NCI-H1417 treated with DMSO at 0.1 percent for 48 hours (cell line): Measurements from ENCODE around the gene RAB2B.

Source experiments
- DNase-seq: peaks from one replicate; lab custom pipeline; 2025; lab: John Stamatoyannopoulos, UW

RAB2B gene

DNA sequence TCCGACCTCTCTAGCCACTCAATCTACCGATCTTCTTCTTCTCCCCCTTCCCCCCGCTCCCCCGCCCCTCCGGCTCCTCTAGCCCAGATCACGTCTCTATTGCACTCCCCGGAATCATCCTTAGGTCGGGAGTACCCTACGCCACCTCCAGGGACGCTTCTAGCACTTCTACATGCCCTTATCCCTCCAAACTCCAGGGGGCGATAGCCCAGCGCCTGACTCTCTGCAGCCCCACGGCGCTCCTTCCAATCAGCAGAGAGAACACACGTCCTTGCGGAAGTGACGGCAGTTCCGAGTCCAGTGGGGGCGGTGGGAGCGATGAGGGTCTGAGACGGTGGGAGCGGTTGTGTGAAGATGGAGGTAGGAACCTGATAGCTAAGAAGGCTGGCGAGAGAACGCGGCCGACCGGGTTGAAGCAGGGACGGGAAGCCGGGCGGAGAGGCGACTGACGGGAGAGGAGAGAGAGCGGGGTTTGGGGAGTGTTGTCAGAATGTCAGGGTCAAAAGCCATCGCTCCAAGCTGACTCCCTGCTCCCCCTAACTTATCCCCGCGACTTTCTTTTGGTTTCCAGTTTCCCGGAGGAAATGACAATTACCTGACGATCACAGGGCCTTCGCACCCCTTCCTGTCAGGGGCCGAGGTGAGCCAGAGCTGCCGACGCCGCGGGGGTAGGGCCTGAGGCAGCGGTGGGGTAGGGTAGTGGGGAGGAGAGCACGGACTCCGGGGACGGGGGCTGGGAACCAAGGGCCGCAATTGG is at the start of gene RAB2B, which contains the start of gene TOX4:
RAB2B (minus strand) TSS at position 35 of the 757 bp plus-strand sequence. CDS start 87 bp downstream, outside the sequence.
TOX4 (plus strand) TSS at position 271 of the 757 bp plus-strand sequence; CDS start at position 355, 84 bp downstream.
- DNase-seq, result peak; percentile 97

DNA sequence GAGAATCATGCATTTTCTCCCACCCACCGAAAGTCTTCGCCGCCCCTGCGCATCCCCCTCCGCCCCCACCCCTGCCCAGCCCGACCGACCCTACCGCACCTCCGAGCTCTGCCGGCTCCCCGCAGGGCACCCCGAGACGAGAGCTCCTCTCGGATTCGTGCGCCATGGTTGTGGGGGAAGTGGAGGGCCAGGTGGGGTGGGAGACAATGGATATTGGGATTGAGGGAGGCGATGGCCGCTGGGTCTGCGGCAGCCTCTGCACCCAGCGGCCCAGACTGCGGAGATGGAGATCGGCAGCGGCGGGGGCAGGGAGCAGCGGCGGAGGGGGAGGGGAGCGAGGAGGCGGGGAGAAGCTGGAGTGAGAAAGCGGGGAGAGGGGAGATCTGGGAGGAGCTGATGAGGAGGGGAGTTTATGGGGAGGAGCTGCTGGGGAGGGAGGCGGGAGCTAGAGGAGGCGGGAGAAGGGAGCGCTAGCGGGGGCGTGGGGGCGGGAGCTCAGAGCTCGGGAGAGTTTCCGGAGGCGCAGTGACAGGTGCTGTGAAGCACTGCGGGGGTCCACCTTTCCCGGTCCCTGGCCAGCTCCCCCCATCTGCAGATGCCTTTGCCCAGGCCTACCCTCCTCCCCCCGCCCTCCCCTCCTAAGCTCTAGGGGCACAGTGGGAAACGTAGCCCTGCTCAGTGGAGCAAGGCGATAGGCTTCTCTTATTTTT is 49.4 kb upstream of the RAB2B start, which contains the start of gene SALL2:
SALL2 (minus strand) TSS at position 385 of the 710 bp plus-strand sequence; CDS start at position 166, 219 bp downstream.
- peak; percentile 87 for DNase-seq

GRCh38 chr14:21525571-21525961 is 48.8 kb upstream of the RAB2B start:
- DNase-seq, result no peak

DNA sequence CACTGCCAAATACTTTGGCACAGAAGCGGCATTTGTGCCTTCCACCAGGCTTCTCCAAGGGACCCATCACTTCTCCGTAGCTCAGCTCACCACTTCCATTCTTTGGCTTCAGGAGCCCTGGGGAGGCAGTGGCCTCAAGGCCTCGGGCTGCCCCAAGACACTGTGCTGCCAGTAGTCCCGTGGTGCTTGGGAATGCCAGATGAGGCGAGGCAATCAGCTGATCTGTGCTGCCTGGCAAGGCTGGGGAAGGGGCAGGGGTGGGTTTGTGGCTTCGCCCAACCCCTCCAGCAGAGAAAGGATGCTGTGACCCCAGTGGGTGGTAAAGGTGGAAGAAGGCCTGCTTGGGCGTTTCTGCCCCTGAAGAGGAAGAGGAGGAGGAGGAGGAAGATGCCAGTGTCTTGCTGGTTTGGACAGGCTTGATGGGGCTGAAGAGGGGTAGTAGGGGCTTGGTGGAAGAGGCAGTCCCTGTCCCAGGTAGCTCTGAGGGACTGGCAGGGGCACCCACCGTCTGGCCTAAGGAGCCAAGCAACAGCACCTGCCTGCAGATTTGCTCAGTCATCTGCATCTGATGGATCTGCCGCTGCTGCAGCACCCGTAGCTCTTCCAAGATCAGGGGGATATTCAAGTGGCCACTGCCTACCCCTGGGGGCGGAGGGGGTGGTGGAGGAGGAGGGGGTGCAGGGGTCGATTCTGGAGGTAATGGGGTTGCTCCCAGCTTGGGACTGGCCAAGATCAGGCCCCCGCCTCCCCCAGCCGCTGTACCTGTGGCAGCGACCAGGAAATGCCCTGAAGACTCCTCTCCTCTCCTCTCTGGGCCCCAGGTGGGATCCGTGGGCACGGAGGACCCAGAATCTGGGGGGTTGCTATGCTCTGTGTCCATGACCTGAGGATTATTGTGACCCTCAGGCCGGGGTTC is 48.1 kb upstream of the RAB2B start:
- no peak for DNase-seq

DNA sequence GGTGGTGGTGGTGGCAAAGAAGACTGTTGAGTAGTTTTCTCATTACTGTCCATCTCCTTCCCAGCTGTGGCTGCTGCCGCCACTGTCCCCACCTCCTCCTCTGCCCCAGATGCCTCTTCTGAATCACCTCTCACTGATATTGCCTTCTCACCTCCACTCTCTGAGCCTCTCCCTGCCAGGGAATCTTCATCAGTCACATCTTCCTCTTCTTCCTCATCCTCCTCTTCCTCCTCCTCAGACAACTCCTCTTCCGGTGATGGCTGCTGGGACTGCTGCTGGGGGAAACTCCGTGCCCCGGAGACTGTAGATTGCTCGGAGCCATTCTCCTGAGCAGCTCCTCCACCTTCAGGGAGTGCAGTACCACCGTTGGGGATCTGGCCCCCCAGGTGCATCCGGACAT is 46.4 kb upstream of the RAB2B start:
- no peak for DNase-seq

- no peak for DNase-seq
Observed at GRCh38 chr14:21521501-21521900, 44.7 kb upstream of the RAB2B start.

DNA sequence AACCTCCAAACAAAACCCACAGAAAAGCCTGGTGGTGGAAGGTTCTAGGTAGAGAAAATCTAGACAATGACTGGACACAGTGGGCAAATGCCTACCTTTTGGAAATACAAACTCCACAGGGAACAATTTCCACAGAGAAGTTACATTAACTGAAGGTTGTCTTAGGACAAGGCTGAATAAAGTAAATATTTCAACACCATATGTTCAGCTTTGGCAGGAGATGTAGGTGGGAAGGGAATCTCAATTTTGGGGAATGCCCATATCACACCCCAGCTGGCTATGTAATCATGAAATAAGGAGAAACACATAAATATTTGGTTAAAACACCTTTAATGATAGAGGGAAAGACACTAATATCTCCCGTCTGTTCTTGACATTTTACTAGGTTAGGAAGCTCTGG is 44.0 kb upstream of the RAB2B start:
- DNase-seq, result no peak

DNA sequence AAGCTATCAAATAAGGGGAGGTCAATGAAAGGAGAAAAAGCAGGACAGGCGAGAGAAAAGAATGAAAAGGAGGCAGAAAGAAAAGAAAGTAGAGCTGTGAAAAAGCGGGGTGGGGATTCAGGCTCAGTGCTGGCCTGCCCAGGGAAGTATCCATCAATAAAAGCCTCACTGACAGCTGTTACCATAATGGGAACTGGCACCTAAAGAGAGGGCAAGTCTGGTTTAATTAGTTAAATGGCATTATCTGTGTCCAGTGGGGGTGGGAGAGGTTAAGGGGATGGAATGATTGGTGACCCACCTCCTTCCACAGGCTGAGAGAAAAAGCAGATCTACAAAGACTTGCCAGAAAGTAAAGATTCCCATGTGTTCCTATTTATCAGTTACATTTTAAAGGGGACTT is 42.0 kb upstream of the RAB2B start:
- DNase-seq, result no peak

GRCh38 chr14:21514341-21514740 is 37.6 kb upstream of the RAB2B start:
- DNase-seq, result no peak

DNA sequence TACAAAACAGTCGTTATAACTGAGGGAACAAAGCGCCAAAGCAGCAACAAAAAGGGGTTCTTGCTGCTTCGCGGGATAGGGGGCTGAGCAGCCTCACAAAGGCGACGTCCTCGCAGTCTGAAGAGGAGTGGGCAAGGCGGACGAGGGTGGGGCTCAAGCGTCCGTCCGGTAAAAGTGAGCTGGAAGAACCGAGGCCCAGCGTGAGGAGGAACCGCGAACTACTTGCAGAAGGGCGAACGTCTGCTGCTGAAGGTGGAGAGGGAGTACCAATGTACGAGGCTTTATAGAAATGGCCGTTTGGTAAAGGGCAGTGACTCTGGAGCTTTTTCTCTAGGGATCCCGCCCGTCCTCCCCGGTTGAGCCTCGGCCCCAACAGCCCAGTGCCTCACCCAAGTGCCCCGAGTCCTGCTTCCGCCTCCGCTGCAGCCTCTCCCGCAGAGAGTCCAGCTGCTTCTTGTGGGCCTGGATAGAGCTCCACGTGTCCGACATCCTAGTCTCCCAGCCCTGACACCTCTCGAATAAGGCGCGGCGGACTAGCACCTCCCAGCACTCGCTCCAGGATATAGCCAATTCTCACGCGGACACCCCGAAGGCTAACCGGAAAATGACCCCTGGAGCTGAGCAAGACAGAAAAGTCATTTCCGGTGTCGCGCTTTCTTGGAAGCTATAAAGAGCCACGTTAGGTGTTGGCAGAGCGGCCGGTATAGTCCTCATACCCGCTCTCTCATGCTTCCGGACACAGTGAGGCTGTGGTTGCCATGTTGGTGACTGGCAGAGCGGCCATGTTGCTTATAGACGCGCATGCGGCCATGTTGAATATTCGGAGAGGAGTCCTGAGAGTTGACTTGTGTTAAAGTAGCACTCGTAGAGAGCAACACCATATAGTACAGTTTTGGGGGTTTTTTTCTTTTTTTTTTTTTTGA is 34.2 kb upstream of the RAB2B start, which contains the start of gene METTL3:
METTL3 (minus strand) TSS at position 606 of the 923 bp plus-strand sequence; CDS start at position 489, 117 bp downstream.
- peak; percentile 97 for DNase-seq

GRCh38 chr14:21509432-21510143 is 32.8 kb upstream of the RAB2B start:
- no peak for DNase-seq

GRCh38 chr14:21506557-21506956 is 29.8 kb upstream of the RAB2B start:
- DNase-seq, result no peak

DNA sequence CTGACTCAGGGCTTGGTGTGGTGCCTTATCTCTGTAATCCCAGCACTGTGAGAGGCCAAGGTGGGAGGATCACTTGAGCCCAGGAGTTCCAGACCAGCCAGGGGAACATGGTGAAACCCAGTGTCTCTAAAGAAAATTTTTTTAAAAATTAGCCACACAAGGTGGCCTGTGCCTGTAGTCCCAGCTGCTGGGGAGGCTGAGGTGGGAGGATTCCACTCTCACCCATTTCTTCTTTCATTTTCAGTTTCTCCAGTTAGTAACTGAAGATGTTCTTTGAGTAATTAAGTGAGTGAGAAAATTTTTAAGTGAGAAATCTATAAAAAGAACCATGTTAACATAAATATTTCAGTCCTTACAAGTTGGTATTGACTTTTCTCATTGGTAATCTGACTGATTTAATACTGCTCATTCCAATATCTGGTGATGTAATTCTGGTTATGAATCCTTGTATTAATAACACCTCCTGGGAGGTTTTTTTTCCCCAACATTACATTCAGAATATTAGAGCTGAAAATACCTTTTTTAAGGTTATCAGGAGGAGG is 28.3 kb upstream of the RAB2B start:
- no peak for DNase-seq

GRCh38 chr14:21503376-21503775 is 26.6 kb upstream of the RAB2B start:
- no peak for DNase-seq

DNA sequence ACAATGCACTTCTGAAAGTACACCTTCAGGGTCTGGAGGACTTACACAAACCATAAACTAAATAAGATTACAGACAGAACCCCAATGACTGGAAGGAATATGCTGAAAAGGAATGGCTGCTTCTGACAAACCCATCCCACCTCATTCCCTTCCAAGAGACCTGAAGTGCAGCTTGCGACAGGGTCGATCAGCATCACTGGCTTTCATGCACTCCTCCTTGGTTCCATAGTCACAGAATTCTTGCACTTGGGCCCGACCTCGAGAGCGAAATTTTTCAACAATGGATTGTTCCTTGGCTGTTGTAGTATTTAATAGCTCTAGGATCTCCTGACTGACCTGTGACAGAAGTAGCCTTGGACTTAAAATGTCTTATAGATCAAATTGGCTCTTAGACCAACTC is 24.8 kb upstream of the RAB2B start:
- no peak for DNase-seq

GRCh38 chr14:21498540-21499526 is 22.1 kb upstream of the RAB2B start:
- peak; percentile 30 for DNase-seq

DNA sequence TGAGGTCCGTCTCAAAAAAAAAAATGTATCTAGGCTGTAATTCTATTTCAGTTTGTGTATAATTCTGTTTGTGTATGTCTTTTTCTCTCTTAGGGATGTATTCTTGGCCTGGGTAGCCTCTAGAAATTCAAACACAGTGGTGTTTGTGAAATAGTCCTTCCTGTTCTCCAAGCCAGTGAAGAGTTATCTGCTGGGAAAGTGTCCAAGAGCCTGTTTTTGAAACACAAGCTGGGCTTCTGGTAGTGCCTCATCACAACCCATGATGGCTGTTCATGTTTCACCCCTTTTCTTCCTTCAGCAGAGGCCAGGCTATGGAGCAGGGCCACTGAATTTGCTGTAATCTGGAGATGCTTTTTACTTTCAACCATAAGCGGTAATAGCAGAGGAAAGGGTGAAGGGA is 19.7 kb upstream of the RAB2B start:
- no peak for DNase-seq

- DNase-seq, result no peak
Observed at GRCh38 chr14:21494902-21495762, 18.4 kb upstream of the RAB2B start.
